PFSK-1 (cell line): ENCODE measurements around the gene RHEB.

Source experiments
- FOXP2 ChIP-seq: optimal IDR thresholded peaks from 2 replicates; pipeline ENCODE3; 2011; ENCODE audit warnings: borderline replicate concordance, control low read depth, inconsistent platforms; ENCODE audit not compliant: insufficient read depth; ENCODE audit errors: extremely low read length, extremely low read depth
- POLR2AphosphoS5 ChIP-seq: IDR thresholded peaks from 2 replicates; pipeline ENCODE4 v1.6.1; 2012; ENCODE audit warnings: low read depth, mild to moderate bottlenecking, control low read depth, low read length, moderate library complexity
- SIN3A ChIP-seq: IDR thresholded peaks from 2 replicates; pipeline ENCODE4 v1.6.1; 2012; ENCODE audit warnings: mild to moderate bottlenecking, low read length, moderate library complexity, borderline replicate concordance; ENCODE audit not compliant: insufficient read depth
- TAF1 ChIP-seq: IDR thresholded peaks from 2 replicates; pipeline ENCODE4 v1.6.1; 2012; ENCODE audit warnings: low read length, control low read depth, borderline replicate concordance; ENCODE audit not compliant: insufficient read depth
- TF ChIP-seq, protein P1 (sequence below), 2 experiments: IDR thresholded peaks; 2 replicates each; pipeline versions ENCODE4 v1.6.1 to v1.8.0; 2011 to 2012; ENCODE audit warnings: low read depth in 2 of 2, low read length in 2 of 2, control low read depth in 1 of 2, inconsistent platforms in 1 of 2, mild to moderate bottlenecking in 1 of 2, moderate library complexity in 1 of 2; ENCODE audit not compliant: insufficient read depth in 1 of 2

GRCh38 chr7:151431768-151432311 lies 87.9 kb downstream of the RHEB start:
- TF ChIP-seq POLR2AphosphoS5, result no peak
- no peak for TF ChIP-seq FOXP2
- TF ChIP-seq, protein P1, sequence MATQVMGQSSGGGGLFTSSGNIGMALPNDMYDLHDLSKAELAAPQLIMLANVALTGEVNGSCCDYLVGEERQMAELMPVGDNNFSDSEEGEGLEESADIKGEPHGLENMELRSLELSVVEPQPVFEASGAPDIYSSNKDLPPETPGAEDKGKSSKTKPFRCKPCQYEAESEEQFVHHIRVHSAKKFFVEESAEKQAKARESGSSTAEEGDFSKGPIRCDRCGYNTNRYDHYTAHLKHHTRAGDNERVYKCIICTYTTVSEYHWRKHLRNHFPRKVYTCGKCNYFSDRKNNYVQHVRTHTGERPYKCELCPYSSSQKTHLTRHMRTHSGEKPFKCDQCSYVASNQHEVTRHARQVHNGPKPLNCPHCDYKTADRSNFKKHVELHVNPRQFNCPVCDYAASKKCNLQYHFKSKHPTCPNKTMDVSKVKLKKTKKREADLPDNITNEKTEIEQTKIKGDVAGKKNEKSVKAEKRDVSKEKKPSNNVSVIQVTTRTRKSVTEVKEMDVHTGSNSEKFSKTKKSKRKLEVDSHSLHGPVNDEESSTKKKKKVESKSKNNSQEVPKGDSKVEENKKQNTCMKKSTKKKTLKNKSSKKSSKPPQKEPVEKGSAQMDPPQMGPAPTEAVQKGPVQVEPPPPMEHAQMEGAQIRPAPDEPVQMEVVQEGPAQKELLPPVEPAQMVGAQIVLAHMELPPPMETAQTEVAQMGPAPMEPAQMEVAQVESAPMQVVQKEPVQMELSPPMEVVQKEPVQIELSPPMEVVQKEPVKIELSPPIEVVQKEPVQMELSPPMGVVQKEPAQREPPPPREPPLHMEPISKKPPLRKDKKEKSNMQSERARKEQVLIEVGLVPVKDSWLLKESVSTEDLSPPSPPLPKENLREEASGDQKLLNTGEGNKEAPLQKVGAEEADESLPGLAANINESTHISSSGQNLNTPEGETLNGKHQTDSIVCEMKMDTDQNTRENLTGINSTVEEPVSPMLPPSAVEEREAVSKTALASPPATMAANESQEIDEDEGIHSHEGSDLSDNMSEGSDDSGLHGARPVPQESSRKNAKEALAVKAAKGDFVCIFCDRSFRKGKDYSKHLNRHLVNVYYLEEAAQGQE (IDR thresholded peaks at IDR 0.05; ENCODE audit: insufficient read depth in 1 of 2, low read depth in 2 of 2, low read length in 2 of 2), result no peak
- TF ChIP-seq SIN3A, result no peak
- TF ChIP-seq TAF1, result no peak
